ENCODE results near the gene TMEM9B.

TMEM9B gene

DNA sequence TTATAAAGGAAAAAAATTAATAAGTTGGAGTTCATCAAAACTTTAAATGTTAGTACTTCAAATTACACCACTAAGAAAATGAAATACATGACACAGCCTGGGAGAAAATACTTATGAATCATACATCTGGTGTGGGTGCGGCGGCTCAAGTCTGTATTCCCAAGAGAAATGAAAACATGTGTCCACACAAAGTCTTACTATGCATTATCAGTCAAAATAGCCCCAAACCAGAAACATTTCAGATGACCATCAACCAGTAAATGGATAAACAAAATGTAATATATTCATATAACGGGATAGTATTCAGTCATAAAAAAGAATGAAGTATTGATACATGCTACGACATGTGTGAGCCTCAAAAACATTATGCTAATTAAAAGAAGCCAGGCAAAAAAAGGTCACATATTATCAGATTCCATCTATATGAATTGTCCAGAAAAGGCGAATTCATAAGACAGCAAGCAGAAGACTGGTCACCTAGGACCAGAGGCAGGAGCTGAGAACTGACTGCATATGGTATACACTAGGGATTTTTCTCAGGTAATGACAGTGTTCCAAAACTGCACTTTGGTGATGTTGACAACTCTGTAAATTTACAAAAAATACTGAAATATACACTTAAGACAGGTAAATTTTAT, 58.6 kb downstream of the TMEM9B start:
- H3K4me3 ChIP-seq (ENCODE audit: low read length), result no peak overlapping the region
- DNase-seq (ENCODE audit: low read depth), result no peak
- TF ChIP-seq, protein P1, sequence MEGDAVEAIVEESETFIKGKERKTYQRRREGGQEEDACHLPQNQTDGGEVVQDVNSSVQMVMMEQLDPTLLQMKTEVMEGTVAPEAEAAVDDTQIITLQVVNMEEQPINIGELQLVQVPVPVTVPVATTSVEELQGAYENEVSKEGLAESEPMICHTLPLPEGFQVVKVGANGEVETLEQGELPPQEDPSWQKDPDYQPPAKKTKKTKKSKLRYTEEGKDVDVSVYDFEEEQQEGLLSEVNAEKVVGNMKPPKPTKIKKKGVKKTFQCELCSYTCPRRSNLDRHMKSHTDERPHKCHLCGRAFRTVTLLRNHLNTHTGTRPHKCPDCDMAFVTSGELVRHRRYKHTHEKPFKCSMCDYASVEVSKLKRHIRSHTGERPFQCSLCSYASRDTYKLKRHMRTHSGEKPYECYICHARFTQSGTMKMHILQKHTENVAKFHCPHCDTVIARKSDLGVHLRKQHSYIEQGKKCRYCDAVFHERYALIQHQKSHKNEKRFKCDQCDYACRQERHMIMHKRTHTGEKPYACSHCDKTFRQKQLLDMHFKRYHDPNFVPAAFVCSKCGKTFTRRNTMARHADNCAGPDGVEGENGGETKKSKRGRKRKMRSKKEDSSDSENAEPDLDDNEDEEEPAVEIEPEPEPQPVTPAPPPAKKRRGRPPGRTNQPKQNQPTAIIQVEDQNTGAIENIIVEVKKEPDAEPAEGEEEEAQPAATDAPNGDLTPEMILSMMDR (conservative IDR thresholded peaks at IDR 0.05; ENCODE audit: low read depth, low read length), result no peak

DNA sequence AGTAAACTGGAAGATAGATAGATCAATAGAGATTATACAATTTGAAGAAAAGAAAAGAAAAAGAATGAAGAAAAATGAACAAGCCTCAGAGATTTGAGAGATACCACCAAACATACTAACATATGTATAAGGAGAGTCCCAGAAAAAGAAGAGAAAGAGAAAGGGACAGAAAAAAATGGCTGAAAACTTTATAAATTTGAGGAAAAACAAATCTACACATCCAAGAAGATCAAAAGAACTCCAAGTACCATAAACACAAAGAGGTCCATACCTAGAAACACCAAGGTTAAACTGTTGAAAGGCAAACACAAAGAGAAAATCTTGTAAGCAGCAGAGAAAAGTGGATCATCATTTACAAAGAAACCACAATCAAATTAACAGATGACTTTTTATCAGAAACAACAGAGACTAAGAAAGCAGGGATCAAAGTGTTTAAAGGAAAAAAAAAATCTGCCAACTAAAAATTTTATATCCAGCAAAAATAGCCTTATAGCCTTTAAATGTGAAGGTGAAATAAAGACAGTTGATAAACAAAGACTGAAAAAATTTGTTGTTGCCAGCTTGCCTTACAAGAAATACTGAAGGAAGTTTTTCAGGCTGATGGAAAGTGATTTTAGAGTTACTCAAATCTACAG, 65.0 kb downstream of the TMEM9B start:
- H3K4me3 ChIP-seq (ENCODE audit: low read length), result no peak overlapping the region
- DNase-seq (ENCODE audit: low read depth), result no peak
- TF ChIP-seq, protein P1 (conservative IDR thresholded peaks at IDR 0.05; ENCODE audit: low read depth, low read length), result no peak

Data from retinal pigment epithelial cell (primary cell).